ENCODE results near the gene TMEM208.

The TMEM208 gene

DNA sequence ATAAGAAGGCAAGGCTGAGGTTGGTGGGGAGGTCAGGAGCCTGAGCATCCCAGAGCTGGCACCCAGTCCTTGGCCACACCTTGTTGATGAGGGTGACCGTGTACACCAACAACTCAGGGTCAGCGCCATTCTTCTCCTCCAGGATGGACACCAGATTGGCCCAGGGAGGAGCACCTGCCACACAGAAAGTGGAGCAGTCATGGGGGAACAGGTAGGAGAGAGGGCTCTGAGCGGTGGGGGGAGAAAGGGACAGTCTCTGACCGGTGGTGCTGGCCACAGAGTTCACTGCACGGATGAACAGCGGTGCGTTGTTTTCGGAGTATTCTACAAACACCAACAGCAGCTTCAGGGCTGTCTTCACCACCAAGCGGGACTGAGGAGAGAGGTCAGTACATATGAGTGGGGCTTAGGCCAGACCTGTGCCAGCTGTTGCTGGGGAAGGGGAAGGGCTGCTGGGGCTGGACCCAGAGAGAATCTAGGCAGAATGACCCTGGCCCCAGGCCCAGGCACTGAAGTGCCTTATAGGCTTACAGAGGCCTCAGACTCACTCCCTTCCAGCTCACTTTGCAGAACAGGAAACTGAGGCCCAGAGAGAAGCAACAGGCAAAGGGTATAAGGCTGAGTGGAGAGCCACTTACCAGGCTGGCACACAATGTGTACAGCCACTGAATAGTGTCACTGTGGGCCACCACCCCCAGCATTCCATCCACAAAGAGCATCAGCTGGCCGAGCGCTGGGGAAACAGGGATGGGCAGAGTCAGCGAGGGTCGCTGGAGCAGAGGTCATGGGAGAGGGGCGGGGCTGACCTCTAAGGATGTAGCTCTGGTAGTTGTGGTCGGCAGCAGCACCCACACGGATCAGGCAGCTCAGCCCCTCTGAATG lies 10.7 kb downstream of the TMEM208 start:
- TF ChIP-seq, protein P1, sequence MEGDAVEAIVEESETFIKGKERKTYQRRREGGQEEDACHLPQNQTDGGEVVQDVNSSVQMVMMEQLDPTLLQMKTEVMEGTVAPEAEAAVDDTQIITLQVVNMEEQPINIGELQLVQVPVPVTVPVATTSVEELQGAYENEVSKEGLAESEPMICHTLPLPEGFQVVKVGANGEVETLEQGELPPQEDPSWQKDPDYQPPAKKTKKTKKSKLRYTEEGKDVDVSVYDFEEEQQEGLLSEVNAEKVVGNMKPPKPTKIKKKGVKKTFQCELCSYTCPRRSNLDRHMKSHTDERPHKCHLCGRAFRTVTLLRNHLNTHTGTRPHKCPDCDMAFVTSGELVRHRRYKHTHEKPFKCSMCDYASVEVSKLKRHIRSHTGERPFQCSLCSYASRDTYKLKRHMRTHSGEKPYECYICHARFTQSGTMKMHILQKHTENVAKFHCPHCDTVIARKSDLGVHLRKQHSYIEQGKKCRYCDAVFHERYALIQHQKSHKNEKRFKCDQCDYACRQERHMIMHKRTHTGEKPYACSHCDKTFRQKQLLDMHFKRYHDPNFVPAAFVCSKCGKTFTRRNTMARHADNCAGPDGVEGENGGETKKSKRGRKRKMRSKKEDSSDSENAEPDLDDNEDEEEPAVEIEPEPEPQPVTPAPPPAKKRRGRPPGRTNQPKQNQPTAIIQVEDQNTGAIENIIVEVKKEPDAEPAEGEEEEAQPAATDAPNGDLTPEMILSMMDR (conservative IDR thresholded peaks at IDR 0.05; ENCODE audit: low read depth) = no peak
- H3K27ac ChIP-seq = peak overlapping the region; percentile 92
- POLR2A ChIA-PET (ENCODE audit: low non-redundant PET) = interaction anchor here (0.6 kb wide), 1 partner anchor 729 kb away, joined by 3 read pairs; no protein-coding TSS in a partner anchor
- CTCF ChIA-PET = interaction anchor here (1.0 kb wide), 1 partner anchor 11 kb away, joined by 3 read pairs; the partner anchor contains the start of gene TMEM208
- no peak for DNase-seq (ENCODE audit: low spot score)

GRCh38 chr16:67238278-67238575 lies 11.3 kb downstream of the TMEM208 start:
- no peak for DNase-seq (ENCODE audit: low spot score)
- H3K27ac ChIP-seq = peak overlapping the region; percentile 92
- ChIA-PET CTCF (interaction anchor here (1.0 kb wide), 1 partner anchor 11 kb away, joined by 3 read pairs; the partner anchor contains the start of gene TMEM208), POLR2A (ENCODE audit: low non-redundant PET) (interaction anchor here (0.6 kb wide), 1 partner anchor 729 kb away, joined by 3 read pairs; no protein-coding TSS in a partner anchor)
- TF ChIP-seq, protein P1 (conservative IDR thresholded peaks at IDR 0.05; ENCODE audit: low read depth) = no peak

DNA sequence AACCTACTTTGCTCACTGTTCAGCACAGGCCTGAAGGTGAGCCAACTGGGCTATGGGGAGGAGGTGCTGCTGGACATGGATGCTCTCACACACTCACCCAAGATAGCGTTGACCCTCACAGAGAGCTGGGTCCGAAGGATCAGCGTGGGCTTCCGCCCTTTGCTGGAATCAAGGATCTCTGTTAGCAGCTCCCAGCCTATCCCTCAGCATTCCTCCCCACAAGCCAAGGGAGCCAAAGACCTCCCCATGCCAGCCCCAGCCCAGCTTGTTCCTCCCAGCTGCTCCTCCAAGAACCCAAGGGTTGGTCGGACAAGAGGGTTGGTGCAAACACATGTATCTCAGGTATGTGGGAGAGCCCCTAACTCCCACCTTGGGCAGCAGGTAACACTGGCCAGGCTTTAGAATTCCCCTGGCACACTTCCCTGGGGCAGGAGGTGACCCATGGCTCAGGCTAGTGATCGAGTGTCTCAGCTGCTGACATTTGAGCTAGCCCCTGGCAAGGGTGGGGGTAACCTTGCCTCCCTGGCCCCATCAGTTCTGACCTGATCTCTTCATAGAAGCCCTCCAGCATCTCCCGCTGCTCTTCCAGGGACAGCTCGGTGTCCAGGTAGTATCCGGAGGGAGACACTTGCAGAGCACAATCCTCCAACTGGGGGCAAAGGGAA lies 12.0 kb downstream of the TMEM208 start:
- peak overlapping the region; percentile 92 for H3K27ac ChIP-seq
- POLR2A ChIA-PET (ENCODE audit: low non-redundant PET) = no interaction called here
- no peak for DNase-seq (ENCODE audit: low spot score)
- CTCF ChIA-PET = interaction anchor here (0.6 kb wide), 1 partner anchor 58 kb away, joined by 3 read pairs; no protein-coding TSS in a partner anchor
- TF ChIP-seq, protein P1 (conservative IDR thresholded peaks at IDR 0.05; ENCODE audit: low read depth) = no peak

DNA sequence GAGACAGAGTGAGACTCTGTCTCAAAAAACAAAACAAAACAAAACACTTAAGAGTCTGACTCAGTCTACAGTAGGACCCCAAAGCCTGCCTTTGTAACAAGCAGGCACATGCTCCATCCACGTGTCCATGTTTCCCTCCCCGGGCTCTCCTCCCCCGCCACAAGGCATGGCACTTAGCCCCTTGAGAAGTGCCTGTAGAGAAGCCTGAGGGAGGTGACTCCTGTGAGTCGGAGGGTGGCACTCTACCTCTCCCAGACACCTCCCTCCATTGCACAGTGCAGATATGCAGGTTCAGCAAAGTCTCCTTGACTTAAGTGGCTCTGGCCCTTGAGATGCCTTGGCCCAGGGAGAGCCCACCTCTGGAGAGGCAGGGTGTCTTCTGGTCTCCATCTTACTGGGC lies 13.6 kb downstream of the TMEM208 start:
- H3K27ac ChIP-seq = peak overlapping the region; percentile 92
- POLR2A ChIA-PET (ENCODE audit: low non-redundant PET) = no interaction called here
- no peak for DNase-seq (ENCODE audit: low spot score)
- TF ChIP-seq, protein P1 (conservative IDR thresholded peaks at IDR 0.05; ENCODE audit: low read depth) = no peak
- CTCF ChIA-PET = no interaction called here

- H3K27ac ChIP-seq = peak overlapping the region; percentile 92
- CTCF ChIA-PET = interaction anchor here (0.6 to 1.1 kb wide), 3 partner anchors 38 to 162 kb away, joined by 4 to 5 read pairs (median 4); partner anchors contain the start of gene PLEKHG4
- DNase-seq (ENCODE audit: low spot score) = peak; percentile 84
- TF ChIP-seq, protein P1 (conservative IDR thresholded peaks at IDR 0.05; ENCODE audit: low read depth) = no peak
- POLR2A ChIA-PET (ENCODE audit: low non-redundant PET) = no interaction called here
Measured at GRCh38 chr16:67241008-67241900, 14.3 kb downstream of the TMEM208 start.

Data from RWPE1 (cell line).